ENCODE measurements around the gene PRTN3.
"Not testable (repeated sequence)": the region's sequence is repeated elsewhere in the genome, so short reads cannot be mapped to it uniquely, and the experiment has no call there.

PRTN3 gene

GRCh38 chr19:816500-816857, 24.3 kb upstream of the PRTN3 start:
- no peak for DNase-seq

- not testable (repeated sequence) for DNase-seq
These were observed 20.6 kb upstream of the PRTN3 start for GRCh38 chr19:820212-820611.

GRCh38 chr19:821231-821824, 19.5 kb upstream of the PRTN3 start:
- DNase-seq, result no peak

GRCh38 chr19:821825-822503, 18.8 kb upstream of the PRTN3 start, which contains the start of gene PLPPR3:
Gene PLPPR3 (minus strand): TSS chr19:821955. CDS start chr19:821559, 396 bp downstream.
- DNase-seq, result no peak

- DNase-seq, result no peak
These were observed 17.2 kb upstream of the PRTN3 start for GRCh38 chr19:823565-824121.

- no peak for DNase-seq
These were observed 15.9 kb upstream of the PRTN3 start for GRCh38 chr19:824885-825284.

GRCh38 chr19:825897-826644, 14.7 kb upstream of the PRTN3 start:
- DNase-seq, result no peak

- no peak for DNase-seq
These were observed 13.5 kb upstream of the PRTN3 start for GRCh38 chr19:827314-827709.

GRCh38 chr19:827710-828321, 13.0 kb upstream of the PRTN3 start, which contains the start of gene AZU1:
Gene AZU1 (plus strand): TSS chr19:827837. CDS start chr19:827847, 10 bp downstream.
- DNase-seq, result no peak

GRCh38 chr19:829129-829758, 11.6 kb upstream of the PRTN3 start:
- DNase-seq, result no peak

GRCh38 chr19:831407-832369, 9.1 kb upstream of the PRTN3 start:
- no peak for DNase-seq

GRCh38 chr19:834216-834615, 6.6 kb upstream of the PRTN3 start:
- DNase-seq, result no peak

GRCh38 chr19:835210-835810, 5.5 kb upstream of the PRTN3 start:
- no peak for DNase-seq

- not testable (repeated sequence) for DNase-seq
These were observed 2.0 kb downstream of the PRTN3 start for GRCh38 chr19:842802-843179.

GRCh38 chr19:843180-843835, 2.5 kb downstream of the PRTN3 start:
- no peak for DNase-seq

GRCh38 chr19:843836-844545, 3.2 kb downstream of the PRTN3 start:
- DNase-seq, result no peak

- no peak for DNase-seq
These were observed 3.8 kb downstream of the PRTN3 start for GRCh38 chr19:844546-844971.

- DNase-seq, result no peak
These were observed 5.1 kb downstream of the PRTN3 start for GRCh38 chr19:845707-846521.

- DNase-seq, result no peak
These were observed 7.7 kb downstream of the PRTN3 start for GRCh38 chr19:848386-848921.

Measured in activated T-cell treated with anti-CD3 and anti-CD28 coated beads for 4 hours (primary cell).